Stimulated activated naive B cell treated with anti-CD40 and anti-IgM and Interleukin-4, amounts not matched to agents 10 μg/mL and 1 μg/mL and 100 μg/mL, for 72 hours (primary cell): ENCODE data around the gene PRDM7.
"Not testable (repeated sequence)": the region's sequence is repeated elsewhere in the genome, so short reads cannot be mapped to it uniquely, and the experiment has no call there.

Experiments
- ATAC-seq, 2 donors: fragments of 150-1000 bp; cut with Tn5 transposase; replicated peaks; 2 replicates each; pipeline ENCODE4 v1.10.0; 2021; ENCODE audit warnings: moderate library complexity in 1 of 2
- DNase-seq: peaks from one replicate; pipeline ENCODE4 v3.0.0; 2021
- H3K27ac Mint-ChIP-seq: one replicate; pipeline ENCODE4 v1.8.0; 2022; ENCODE audit warnings: mild to moderate bottlenecking, mixed read lengths
- H3K27me3 Mint-ChIP-seq, 2 donors: one replicate each; pipeline ENCODE4 v1.8.0; 2022; ENCODE audit warnings: mixed read lengths in 2 of 2
- H3K36me3 Mint-ChIP-seq, 2 donors: one replicate each; pipeline ENCODE4 v1.8.0; 2022; ENCODE audit warnings: mixed read lengths in 2 of 2, mild to moderate bottlenecking in 1 of 2
- H3K4me1 Mint-ChIP-seq, 2 donors: one replicate each; pipeline ENCODE4 v1.8.0; 2022; ENCODE audit warnings: mixed read lengths in 2 of 2, mild to moderate bottlenecking in 1 of 2
- H3K4me3 Mint-ChIP-seq, 2 donors: one replicate each; pipeline ENCODE4 v1.8.0; 2022; ENCODE audit warnings: mild to moderate bottlenecking in 2 of 2, mixed read lengths in 2 of 2, moderate library complexity in 1 of 2
- H3K9me3 Mint-ChIP-seq, 2 donors: one replicate each; pipeline ENCODE4 v1.8.0; 2022; ENCODE audit warnings: mixed read lengths in 2 of 2, mild to moderate bottlenecking in 1 of 2

Gene PRDM7

GRCh38 chr16:90092781-90093180 lies 15.7 kb upstream of the PRDM7 start:
- ATAC-seq, H3K27ac Mint-ChIP-seq, H3K9me3 Mint-ChIP-seq, H3K4me3 Mint-ChIP-seq, H3K36me3 Mint-ChIP-seq, DNase-seq, H3K4me1 Mint-ChIP-seq: not testable (repeated sequence)
- H3K27me3 Mint-ChIP-seq, result peaks cover 14 to 15% of the 10 kb centered on the region in 2 donors

- Mint-ChIP-seq H3K27me3 (peaks cover 8 to 40% of the 10 kb centered on the region in 2 donors), H3K9me3 (no peaks in the 10 kb centered on the region), H3K36me3 (peaks cover 0 to 10% of the 10 kb centered on the region in 2 donors), H3K4me1 (peaks cover 8 to 12% of the 10 kb centered on the region in 2 donors), H3K4me3 (no peak overlapping the region), H3K27ac (no peak overlapping the region)
- no peak for DNase-seq
- no peak for ATAC-seq
Measured at GRCh38 chr16:90084215-90084950, 7.3 kb upstream of the PRDM7 start.

- peaks cover 13 to 14% of the 10 kb centered on the region in 2 donors for H3K4me1 Mint-ChIP-seq
- H3K9me3 Mint-ChIP-seq, result no peaks in the 10 kb centered on the region
- H3K4me3 Mint-ChIP-seq, result peak overlapping the region; percentile 83 to 95
- no peak for DNase-seq
- H3K27me3 Mint-ChIP-seq, result peaks cover 7 to 32% of the 10 kb centered on the region in 2 donors
- H3K27ac Mint-ChIP-seq, result no peak overlapping the region
- ATAC-seq, result no peak
- peaks cover 0 to 10% of the 10 kb centered on the region in 2 donors for H3K36me3 Mint-ChIP-seq
Measured at GRCh38 chr16:90083139-90083538, 6.0 kb upstream of the PRDM7 start.

- Mint-ChIP-seq H3K9me3 (peaks cover 0 to under 1% of the 10 kb centered on the region in 2 donors), H3K36me3 (peaks cover 0 to 10% of the 10 kb centered on the region in 2 donors), H3K4me1 (peaks cover 24 to 29% of the 10 kb centered on the region in 2 donors), H3K27ac (peak overlapping the region; percentile 91), H3K27me3 (peaks cover 6 to 38% of the 10 kb centered on the region in 2 donors), H3K4me3 (peak overlapping the region in 1 of 2 donors; percentile 95)
- DNase-seq (no peak), ATAC-seq (no peak)
Measured at GRCh38 chr16:90081606-90081970, 4.5 kb upstream of the PRDM7 start.

- peaks cover 0 to 5% of the 10 kb centered on the region in 2 donors for H3K36me3 Mint-ChIP-seq
- H3K4me3 Mint-ChIP-seq, result peak overlapping the region in 1 of 2 donors; percentile 15
- DNase-seq (no peak), ATAC-seq (no peak)
- H3K9me3 Mint-ChIP-seq, result peaks cover 0 to 1% of the 10 kb centered on the region in 2 donors
- H3K27ac Mint-ChIP-seq, result no peak overlapping the region
- H3K4me1 Mint-ChIP-seq, result peaks cover 26 to 37% of the 10 kb centered on the region in 2 donors
- peaks cover 18 to 35% of the 10 kb centered on the region in 2 donors for H3K27me3 Mint-ChIP-seq
Measured at GRCh38 chr16:90078579-90078895, 1.4 kb upstream of the PRDM7 start.

GRCh38 chr16:90077757-90078578 lies 837 bp upstream of the PRDM7 start:
- H3K9me3 Mint-ChIP-seq, result peaks cover 0 to 1% of the 10 kb centered on the region in 2 donors
- DNase-seq (no peak), ATAC-seq (peak; percentile 79 to 82)

GRCh38 chr16:90072442-90073105 lies 4.6 kb downstream of the PRDM7 start:
- no peaks in the 10 kb centered on the region for H3K36me3 Mint-ChIP-seq
- peaks cover 21 to 45% of the 10 kb centered on the region in 2 donors for H3K27me3 Mint-ChIP-seq
- peaks cover 19 to 24% of the 10 kb centered on the region in 2 donors for H3K4me1 Mint-ChIP-seq
- peaks cover 0 to 1% of the 10 kb centered on the region in 2 donors for H3K9me3 Mint-ChIP-seq
- H3K27ac Mint-ChIP-seq, result no peak overlapping the region
- ATAC-seq (no peak), DNase-seq (no peak)
- no peak overlapping the region for H3K4me3 Mint-ChIP-seq

More at GRCh38 chr16:90077757-90078578, 837 bp upstream of the PRDM7 start:
- Mint-ChIP-seq H3K27me3 (peaks cover 18 to 29% of the 10 kb centered on the region in 2 donors), H3K4me1 (peaks cover 26 to 37% of the 10 kb centered on the region in 2 donors), H3K27ac (peak overlapping the region; percentile 93), H3K36me3 (peaks cover 0 to 5% of the 10 kb centered on the region in 2 donors), H3K4me3 (peak overlapping the region; percentile 84 to 86)

- Mint-ChIP-seq H3K9me3 (no peaks in the 10 kb centered on the region), H3K36me3 (no peaks in the 10 kb centered on the region), H3K4me1 (peaks cover 6 to 10% of the 10 kb centered on the region in 2 donors), H3K27ac (no peak overlapping the region), H3K4me3 (no peak overlapping the region), H3K27me3 (peaks cover 8 to 33% of the 10 kb centered on the region in 2 donors)
- DNase-seq, result no peak
- ATAC-seq, result no peak
Measured at GRCh38 chr16:90070440-90070839, 6.7 kb downstream of the PRDM7 start.

- peaks cover 21 to 43% of the 10 kb centered on the region in 2 donors for H3K27me3 Mint-ChIP-seq
- no peaks in the 10 kb centered on the region for H3K9me3 Mint-ChIP-seq
- DNase-seq (no peak), ATAC-seq (no peak)
- H3K36me3 Mint-ChIP-seq, result no peaks in the 10 kb centered on the region
- H3K4me3 Mint-ChIP-seq, result no peak overlapping the region
- no peak overlapping the region for H3K27ac Mint-ChIP-seq
- H3K4me1 Mint-ChIP-seq, result peaks cover 7 to 14% of the 10 kb centered on the region in 2 donors
Measured at GRCh38 chr16:90061437-90061836, 15.7 kb downstream of the PRDM7 start.

GRCh38 chr16:90057738-90058173 lies 19.4 kb downstream of the PRDM7 start:
- peak; percentile 65 to 70 for ATAC-seq
- peaks cover 11 to 18% of the 10 kb centered on the region in 2 donors for H3K36me3 Mint-ChIP-seq

GRCh38 chr16:90056521-90056920 lies 20.6 kb downstream of the PRDM7 start:
- not testable (repeated sequence) for DNase-seq, H3K27ac Mint-ChIP-seq, ATAC-seq, H3K4me3 Mint-ChIP-seq
- Mint-ChIP-seq H3K27me3 (peaks cover 19 to 48% of the 10 kb centered on the region in 2 donors), H3K4me1 (peaks cover 7 to 14% of the 10 kb centered on the region in 2 donors), H3K36me3 (peaks cover 11 to 18% of the 10 kb centered on the region in 2 donors), H3K9me3 (peaks cover 17 to 18% of the 10 kb centered on the region in 2 donors)

More at GRCh38 chr16:90057738-90058173, 19.4 kb downstream of the PRDM7 start:
- no peak overlapping the region for H3K4me3 Mint-ChIP-seq
- no peak overlapping the region for H3K27ac Mint-ChIP-seq
- DNase-seq, result no peak
- H3K9me3 Mint-ChIP-seq, result peaks cover 17 to 18% of the 10 kb centered on the region in 2 donors
- H3K27me3 Mint-ChIP-seq, result peaks cover 19 to 48% of the 10 kb centered on the region in 2 donors
- H3K4me1 Mint-ChIP-seq, result peaks cover 7 to 14% of the 10 kb centered on the region in 2 donors

GRCh38 chr16:90055371-90055770 lies 21.8 kb downstream of the PRDM7 start:
- Mint-ChIP-seq H3K27ac (no peak overlapping the region), H3K27me3 (peaks cover 19 to 42% of the 10 kb centered on the region in 2 donors), H3K4me3 (no peak overlapping the region), H3K9me3 (peaks cover 17 to 18% of the 10 kb centered on the region in 2 donors), H3K4me1 (peaks cover 7 to 14% of the 10 kb centered on the region in 2 donors), H3K36me3 (peaks cover 11 to 18% of the 10 kb centered on the region in 2 donors)
- ATAC-seq (no peak), DNase-seq (no peak)

- Mint-ChIP-seq H3K27me3 (peaks cover 19 to 36% of the 10 kb centered on the region in 2 donors), H3K9me3 (peaks cover 17 to 18% of the 10 kb centered on the region in 2 donors), H3K27ac (no peak overlapping the region), H3K36me3 (peaks cover 11 to 18% of the 10 kb centered on the region in 2 donors), H3K4me3 (no peak overlapping the region), H3K4me1 (peaks cover 7 to 14% of the 10 kb centered on the region in 2 donors)
- no peak for ATAC-seq
- DNase-seq, result no peak
Measured at GRCh38 chr16:90054554-90054953, 22.6 kb downstream of the PRDM7 start.
